ENCODE measurements around the gene GNPDA2. TPM values are rescaled to one million over a fixed set of nuclear protein-coding genes. Genes with fewer than 3 reads are reported as not detected.
"Not testable (repeated sequence)": the region's sequence is repeated elsewhere in the genome, so short reads cannot be mapped to it uniquely, and the experiment has no call there.

The GNPDA2 gene
- total RNA-seq, 1 donor from 2014 or later, result 14.6 TPM

DNA sequence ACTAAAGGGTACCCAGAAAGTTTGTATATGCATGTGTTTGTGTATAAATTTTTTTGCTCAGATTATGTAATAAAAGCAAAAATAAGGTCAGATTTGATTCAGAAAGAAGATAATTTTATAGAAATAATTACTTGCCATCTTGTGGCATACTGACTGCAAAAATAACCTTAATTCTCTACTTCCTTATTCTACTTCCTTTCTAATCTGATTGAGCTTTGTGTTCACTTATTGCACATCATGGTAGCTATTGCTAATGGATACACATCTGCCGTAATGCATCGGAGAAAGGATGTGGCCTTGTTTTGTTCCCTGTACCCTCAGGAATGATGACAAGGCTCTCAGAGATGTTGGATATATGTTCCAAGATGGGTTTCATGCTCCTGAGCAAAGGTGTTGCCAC, 10.5 kb upstream of the GNPDA2 start:
- Histone ChIP-seq H3K4me1 (ENCODE audit: control insufficient read depth in 3 of 3, insufficient read depth in 3 of 3, low read length in 3 of 3) (no peaks in the 10 kb centered on the region), H3K9ac (ENCODE audit: low read depth in 1 of 3, low read length in 3 of 3) (no peak overlapping the region), H3K36me3 (ENCODE audit: control insufficient read depth in 3 of 3, insufficient read depth in 3 of 3, low read length in 3 of 3) (no peaks in the 10 kb centered on the region), H3K27ac (ENCODE audit: low read depth, low read length) (no peak overlapping the region), H3K9me3 (ENCODE audit: control insufficient read depth in 3 of 3, low read length in 3 of 3) (no peaks in the 10 kb centered on the region), H3K27me3 (ENCODE audit: control insufficient read depth in 3 of 3, insufficient read depth in 3 of 3, low read length in 3 of 3) (peaks cover 0 to 3% (median 0%) of the 10 kb centered on the region in 3 donors), H3K4me3 (ENCODE audit: low read length in 3 of 3) (no peak overlapping the region)

DNA sequence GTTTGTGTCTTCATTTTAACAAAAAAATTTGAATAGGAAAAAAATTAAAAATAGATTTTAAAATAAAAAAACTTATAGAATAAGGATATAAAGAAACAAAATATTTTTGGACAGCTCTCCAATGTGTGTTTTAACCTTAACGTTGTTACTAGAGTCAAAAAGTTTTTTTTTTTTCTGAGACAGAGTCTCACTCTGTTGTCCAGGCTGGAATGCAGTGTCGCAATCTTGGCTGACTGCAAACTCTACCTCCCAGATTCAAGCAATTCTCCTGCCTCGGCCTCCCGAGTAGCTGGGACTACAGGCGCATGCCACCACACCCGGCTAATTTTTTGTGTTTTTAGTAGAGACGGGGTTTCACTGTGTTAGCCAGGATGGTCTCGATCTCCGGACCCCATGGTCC, 2.3 kb upstream of the GNPDA2 start:
- H3K4me1 ChIP-seq (ENCODE audit: control insufficient read depth in 3 of 3, insufficient read depth in 3 of 3, low read length in 3 of 3), result peaks cover 5 to 10% (median 5%) of the 10 kb centered on the region in 3 donors
- not testable (repeated sequence) for H3K36me3 ChIP-seq (ENCODE audit: control insufficient read depth in 3 of 3, insufficient read depth in 3 of 3, low read length in 3 of 3); H3K9ac ChIP-seq (ENCODE audit: low read depth in 1 of 3, low read length in 3 of 3); H3K27ac ChIP-seq (ENCODE audit: low read depth, low read length); H3K9me3 ChIP-seq (ENCODE audit: control insufficient read depth in 3 of 3, low read length in 3 of 3); H3K4me3 ChIP-seq (ENCODE audit: low read length in 3 of 3); H3K27me3 ChIP-seq (ENCODE audit: control insufficient read depth in 3 of 3, insufficient read depth in 3 of 3, low read length in 3 of 3)

DNA sequence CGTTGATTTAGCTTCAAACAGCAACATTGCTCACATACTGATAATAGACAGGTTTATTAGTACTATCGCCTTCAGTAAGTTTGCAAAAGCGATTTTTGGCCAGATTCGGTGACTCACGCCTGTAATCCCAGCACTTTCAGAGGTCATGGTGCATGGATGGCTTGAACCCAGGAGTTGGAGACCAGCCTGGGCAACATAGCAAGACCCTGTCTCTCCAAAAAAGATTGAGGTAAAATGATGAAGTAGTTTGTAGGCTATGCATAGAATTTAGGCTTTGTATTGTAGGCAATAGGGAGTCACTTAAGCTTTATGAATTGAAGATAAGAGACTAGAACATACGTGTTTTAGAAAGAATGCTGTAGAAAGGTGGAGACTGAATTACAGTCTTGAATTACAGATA, 1.1 kb upstream of the GNPDA2 start:
- Histone ChIP-seq H3K4me1 (ENCODE audit: control insufficient read depth in 3 of 3, insufficient read depth in 3 of 3, low read length in 3 of 3) (peaks cover 5 to 10% (median 5%) of the 10 kb centered on the region in 3 donors), H3K9me3 (ENCODE audit: control insufficient read depth in 3 of 3, low read length in 3 of 3) (no peaks in the 10 kb centered on the region), H3K9ac (ENCODE audit: low read depth in 1 of 3, low read length in 3 of 3) (no peak overlapping the region), H3K36me3 (ENCODE audit: control insufficient read depth in 3 of 3, insufficient read depth in 3 of 3, low read length in 3 of 3) (no peaks in the 10 kb centered on the region), H3K4me3 (ENCODE audit: low read length in 3 of 3) (peak overlapping the region in 2 of 3 donors; percentile 87 to 97), H3K27ac (ENCODE audit: low read depth, low read length) (no peak overlapping the region), H3K27me3 (ENCODE audit: control insufficient read depth in 3 of 3, insufficient read depth in 3 of 3, low read length in 3 of 3) (peaks cover 0 to 2% (median 2%) of the 10 kb centered on the region in 3 donors)

- Histone ChIP-seq H3K36me3 (ENCODE audit: control insufficient read depth in 3 of 3, insufficient read depth in 3 of 3, low read length in 3 of 3) (no peaks in the 10 kb centered on the region), H3K27ac (ENCODE audit: low read depth, low read length) (peak overlapping the region; percentile 77), H3K4me1 (ENCODE audit: control insufficient read depth in 3 of 3, insufficient read depth in 3 of 3, low read length in 3 of 3) (peaks cover 5 to 10% (median 5%) of the 10 kb centered on the region in 3 donors), H3K27me3 (ENCODE audit: control insufficient read depth in 3 of 3, insufficient read depth in 3 of 3, low read length in 3 of 3) (no peaks in the 10 kb centered on the region), H3K4me3 (ENCODE audit: low read length in 3 of 3) (peak overlapping the region; percentile 87 to 97 (median 89)), H3K9ac (ENCODE audit: low read depth in 1 of 3, low read length in 3 of 3) (peak overlapping the region; percentile 85 to 86 (median 85)), H3K9me3 (ENCODE audit: control insufficient read depth in 3 of 3, low read length in 3 of 3) (no peaks in the 10 kb centered on the region)
Measured at GRCh38 chr4:44725726-44726037, 674 bp downstream of the GNPDA2 start.

GRCh38 chr4:44725166-44725565, 1.2 kb downstream of the GNPDA2 start:
- Histone ChIP-seq H3K36me3 (ENCODE audit: control insufficient read depth in 3 of 3, insufficient read depth in 3 of 3, low read length in 3 of 3) (no peaks in the 10 kb centered on the region), H3K9me3 (ENCODE audit: control insufficient read depth in 3 of 3, low read length in 3 of 3) (no peaks in the 10 kb centered on the region), H3K9ac (ENCODE audit: low read depth in 1 of 3, low read length in 3 of 3) (peak overlapping the region; percentile 85 to 86 (median 85)), H3K4me3 (ENCODE audit: low read length in 3 of 3) (peak overlapping the region; percentile 87 to 97 (median 89)), H3K4me1 (ENCODE audit: control insufficient read depth in 3 of 3, insufficient read depth in 3 of 3, low read length in 3 of 3) (peaks cover 5 to 15% (median 7%) of the 10 kb centered on the region in 3 donors), H3K27ac (ENCODE audit: low read depth, low read length) (no peak overlapping the region), H3K27me3 (ENCODE audit: control insufficient read depth in 3 of 3, insufficient read depth in 3 of 3, low read length in 3 of 3) (no peaks in the 10 kb centered on the region)

- Histone ChIP-seq H3K4me1 (ENCODE audit: control insufficient read depth in 3 of 3, insufficient read depth in 3 of 3, low read length in 3 of 3) (peaks cover 5 to 12% (median 7%) of the 10 kb centered on the region in 3 donors), H3K9me3 (ENCODE audit: control insufficient read depth in 3 of 3, low read length in 3 of 3) (no peaks in the 10 kb centered on the region), H3K27me3 (ENCODE audit: control insufficient read depth in 3 of 3, insufficient read depth in 3 of 3, low read length in 3 of 3) (no peaks in the 10 kb centered on the region), H3K9ac (ENCODE audit: low read depth in 1 of 3, low read length in 3 of 3) (no peak overlapping the region), H3K36me3 (ENCODE audit: control insufficient read depth in 3 of 3, insufficient read depth in 3 of 3, low read length in 3 of 3) (no peaks in the 10 kb centered on the region), H3K27ac (ENCODE audit: low read depth, low read length) (no peak overlapping the region), H3K4me3 (ENCODE audit: low read length in 3 of 3) (no peak overlapping the region)
Measured at GRCh38 chr4:44722001-44722400, 4.4 kb downstream of the GNPDA2 start.

DNA sequence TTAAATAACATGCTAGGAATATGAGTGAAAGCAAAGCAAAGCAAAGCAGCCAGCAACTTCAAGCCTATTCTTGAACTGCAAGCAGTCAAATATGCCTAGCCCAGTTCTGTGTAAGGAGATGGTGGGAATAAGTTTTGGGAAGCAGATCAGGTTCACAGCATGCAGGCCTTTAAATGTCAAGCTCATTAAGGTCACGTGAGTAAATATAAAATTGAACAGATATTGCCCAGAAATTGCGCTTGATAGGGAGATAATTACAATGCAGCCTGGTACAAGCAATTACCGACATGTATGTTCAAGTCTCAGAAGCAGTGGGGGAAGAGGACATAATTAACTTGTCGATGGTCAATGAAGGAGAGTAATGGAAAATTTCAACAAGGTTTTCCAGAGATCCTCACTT, 6.0 kb downstream of the GNPDA2 start:
- H3K36me3 ChIP-seq (ENCODE audit: control insufficient read depth in 3 of 3, insufficient read depth in 3 of 3, low read length in 3 of 3), result no peaks in the 10 kb centered on the region
- no peak overlapping the region for H3K27ac ChIP-seq (ENCODE audit: low read depth, low read length)
- H3K27me3 ChIP-seq (ENCODE audit: control insufficient read depth in 3 of 3, insufficient read depth in 3 of 3, low read length in 3 of 3), result no peaks in the 10 kb centered on the region
- peaks cover 3 to 6% (median 5%) of the 10 kb centered on the region in 3 donors for H3K4me1 ChIP-seq (ENCODE audit: control insufficient read depth in 3 of 3, insufficient read depth in 3 of 3, low read length in 3 of 3)
- H3K9ac ChIP-seq (ENCODE audit: low read depth in 1 of 3, low read length in 3 of 3), result no peak overlapping the region
- no peaks in the 10 kb centered on the region for H3K9me3 ChIP-seq (ENCODE audit: control insufficient read depth in 3 of 3, low read length in 3 of 3)
- no peak overlapping the region for H3K4me3 ChIP-seq (ENCODE audit: low read length in 3 of 3)

GRCh38 chr4:44716597-44716996, 9.8 kb downstream of the GNPDA2 start:
- H3K27me3 ChIP-seq (ENCODE audit: control insufficient read depth in 3 of 3, insufficient read depth in 3 of 3, low read length in 3 of 3), result no peaks in the 10 kb centered on the region
- H3K9me3 ChIP-seq (ENCODE audit: control insufficient read depth in 3 of 3, low read length in 3 of 3), result no peaks in the 10 kb centered on the region
- no peak overlapping the region for H3K4me3 ChIP-seq (ENCODE audit: low read length in 3 of 3)
- H3K4me1 ChIP-seq (ENCODE audit: control insufficient read depth in 3 of 3, insufficient read depth in 3 of 3, low read length in 3 of 3), result peaks cover 2 to 6% (median 3%) of the 10 kb centered on the region in 3 donors
- H3K36me3 ChIP-seq (ENCODE audit: control insufficient read depth in 3 of 3, insufficient read depth in 3 of 3, low read length in 3 of 3), result no peaks in the 10 kb centered on the region
- H3K27ac ChIP-seq (ENCODE audit: low read depth, low read length), result no peak overlapping the region
- H3K9ac ChIP-seq (ENCODE audit: low read depth in 1 of 3, low read length in 3 of 3), result no peak overlapping the region

- Histone ChIP-seq H3K9me3 (ENCODE audit: control insufficient read depth in 3 of 3, low read length in 3 of 3) (no peaks in the 10 kb centered on the region), H3K4me1 (ENCODE audit: control insufficient read depth in 3 of 3, insufficient read depth in 3 of 3, low read length in 3 of 3) (peaks cover 0 to 2% (median 2%) of the 10 kb centered on the region in 3 donors), H3K27me3 (ENCODE audit: control insufficient read depth in 3 of 3, insufficient read depth in 3 of 3, low read length in 3 of 3) (no peaks in the 10 kb centered on the region), H3K36me3 (ENCODE audit: control insufficient read depth in 3 of 3, insufficient read depth in 3 of 3, low read length in 3 of 3) (peaks cover 0 to 2% (median 0%) of the 10 kb centered on the region in 3 donors), H3K9ac (ENCODE audit: low read depth in 1 of 3, low read length in 3 of 3) (no peak overlapping the region), H3K4me3 (ENCODE audit: low read length in 3 of 3) (no peak overlapping the region), H3K27ac (ENCODE audit: low read depth, low read length) (no peak overlapping the region)
Measured at GRCh38 chr4:44713125-44713524, 13.2 kb downstream of the GNPDA2 start.

- Histone ChIP-seq H3K27ac (ENCODE audit: low read depth, low read length) (no peak overlapping the region), H3K36me3 (ENCODE audit: control insufficient read depth in 3 of 3, insufficient read depth in 3 of 3, low read length in 3 of 3) (peaks cover 0 to 31% (median 27%) of the 10 kb centered on the region in 3 donors), H3K9me3 (ENCODE audit: control insufficient read depth in 3 of 3, low read length in 3 of 3) (no peaks in the 10 kb centered on the region)
Measured at GRCh38 chr4:44704673-44705072, 21.7 kb downstream of the GNPDA2 start.

GRCh38 chr4:44701037-44701436, 25.3 kb downstream of the GNPDA2 start:
- Histone ChIP-seq H3K27me3 (ENCODE audit: control insufficient read depth in 3 of 3, insufficient read depth in 3 of 3, low read length in 3 of 3) (no peaks in the 10 kb centered on the region), H3K27ac (ENCODE audit: low read depth, low read length) (no peak overlapping the region), H3K9me3 (ENCODE audit: control insufficient read depth in 3 of 3, low read length in 3 of 3) (no peaks in the 10 kb centered on the region), H3K4me1 (ENCODE audit: control insufficient read depth in 3 of 3, insufficient read depth in 3 of 3, low read length in 3 of 3) (no peaks in the 10 kb centered on the region), H3K36me3 (ENCODE audit: control insufficient read depth in 3 of 3, insufficient read depth in 3 of 3, low read length in 3 of 3) (peaks cover 15 to 48% (median 46%) of the 10 kb centered on the region in 3 donors), H3K4me3 (ENCODE audit: low read length in 3 of 3) (no peak overlapping the region), H3K9ac (ENCODE audit: low read depth in 1 of 3, low read length in 3 of 3) (no peak overlapping the region)

More at GRCh38 chr4:44704673-44705072, 21.7 kb downstream of the GNPDA2 start:
- Histone ChIP-seq H3K27me3 (ENCODE audit: control insufficient read depth in 3 of 3, insufficient read depth in 3 of 3, low read length in 3 of 3) (no peaks in the 10 kb centered on the region), H3K4me3 (ENCODE audit: low read length in 3 of 3) (no peak overlapping the region), H3K4me1 (ENCODE audit: control insufficient read depth in 3 of 3, insufficient read depth in 3 of 3, low read length in 3 of 3) (no peaks in the 10 kb centered on the region), H3K9ac (ENCODE audit: low read depth in 1 of 3, low read length in 3 of 3) (no peak overlapping the region)

All from skeletal muscle tissue (tissue), 4 donors.